ENCODE results near the gene MYRIP.

GRCh38 chr3:40078590-40078989 is 269.2 kb downstream of the MYRIP start:
- TF ChIP-seq CTCF (IDR thresholded peaks at IDR 0.05; ENCODE audit: low read depth, low read length, poor library complexity, severe bottlenecking) (no peak), EZH2phosphoT487 (IDR thresholded peaks at IDR 0.05; ENCODE audit: borderline replicate concordance, low read length) (no peak)

Data from DOHH2 (cell line).